Right atrium auricular region (tissue), 2 donors: ENCODE results near the gene EDAR. TPM values are rescaled to one million over a fixed set of nuclear protein-coding genes. Genes with fewer than 3 reads are reported as not detected.

ENCODE experiments used
- DNase-seq: peaks from one replicate; pipeline ENCODE4 v3.0.0-alpha.2; 2019; ENCODE audit warnings: low spot score
- H3K27ac ChIP-seq, 2 donors: fragments of 200-600 bp; sonication (generic); 1 replicate in 1 of 2; 2 replicates in 1 of 2; pipeline ENCODE4 v1.5.1; 2016 to 2019
- H3K27me3 ChIP-seq, 2 donors: fragments of 200-600 bp; sonication (generic); one replicate each; pipeline versions ENCODE4 v1.5.1 to v1.6.0; 2017 to 2019
- H3K36me3 ChIP-seq: fragments of 200-600 bp; sonication (generic); one replicate; pipeline ENCODE4 v1.5.1; 2016
- H3K4me1 ChIP-seq, 2 donors: fragments of 200-600 bp; sonication (generic); one replicate each; pipeline versions ENCODE4 v1.5.1 to v1.6.0; 2017 to 2019
- H3K4me3 ChIP-seq, 2 donors: fragments of 200-600 bp; sonication (generic); 1 replicate in 1 of 2; 2 replicates in 1 of 2; pipeline ENCODE4 v1.5.1; 2017 to 2019; ENCODE audit warnings: mild to moderate bottlenecking in 1 of 2, moderate library complexity in 1 of 2
- H3K9me3 ChIP-seq, 2 donors: fragments of 200-600 bp; sonication (generic); one replicate each; pipeline ENCODE4 v1.5.1; 2019
- total RNA-seq, 2 donors: library from RNA; depleted of rRNA; stranded (reverse); fragments of >200 nt; gene quantifications; one replicate each; pipeline ENCODE4 v1.1.0, GENCODE V29; 2016
- TF ChIP-seq, protein P1 (sequence below), 2 donors: fragments of 200-600 bp; sonication (generic); IDR thresholded peaks; one replicate each; pipeline ENCODE4 v1.5.1; 2019; ENCODE audit warnings: antibody characterized with exemption in 2 of 2

EDAR gene
- total RNA-seq, 2 donors from 2014 or later = not detected

DNA sequence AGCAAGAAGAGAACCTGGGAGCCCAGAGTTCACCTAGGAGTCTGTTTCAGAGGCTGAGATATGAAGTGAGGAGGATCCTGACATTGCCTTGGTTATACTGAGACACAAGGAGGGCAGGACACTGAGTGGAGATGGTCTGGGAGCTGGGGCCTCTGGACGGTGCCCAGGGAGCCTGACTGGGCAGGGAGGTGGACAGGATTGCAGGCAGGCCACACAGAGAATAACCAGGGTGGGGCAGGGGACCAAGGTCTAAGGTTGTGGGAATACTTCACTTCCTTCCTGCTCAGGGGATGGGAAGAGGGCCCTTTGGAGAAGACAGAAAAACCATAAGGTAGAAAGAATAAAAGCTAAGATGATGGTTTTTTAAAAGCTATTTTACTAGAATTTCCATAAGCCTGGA is 18.7 kb downstream of the EDAR start:
- no peaks in the 10 kb centered on the region for H3K36me3 ChIP-seq
- no peak for DNase-seq
- no peaks in the 10 kb centered on the region for H3K9me3 ChIP-seq
- no peak overlapping the region for H3K4me3 ChIP-seq
- no peaks in the 10 kb centered on the region for H3K27me3 ChIP-seq
- no peaks in the 10 kb centered on the region for H3K4me1 ChIP-seq
- TF ChIP-seq, protein P1, sequence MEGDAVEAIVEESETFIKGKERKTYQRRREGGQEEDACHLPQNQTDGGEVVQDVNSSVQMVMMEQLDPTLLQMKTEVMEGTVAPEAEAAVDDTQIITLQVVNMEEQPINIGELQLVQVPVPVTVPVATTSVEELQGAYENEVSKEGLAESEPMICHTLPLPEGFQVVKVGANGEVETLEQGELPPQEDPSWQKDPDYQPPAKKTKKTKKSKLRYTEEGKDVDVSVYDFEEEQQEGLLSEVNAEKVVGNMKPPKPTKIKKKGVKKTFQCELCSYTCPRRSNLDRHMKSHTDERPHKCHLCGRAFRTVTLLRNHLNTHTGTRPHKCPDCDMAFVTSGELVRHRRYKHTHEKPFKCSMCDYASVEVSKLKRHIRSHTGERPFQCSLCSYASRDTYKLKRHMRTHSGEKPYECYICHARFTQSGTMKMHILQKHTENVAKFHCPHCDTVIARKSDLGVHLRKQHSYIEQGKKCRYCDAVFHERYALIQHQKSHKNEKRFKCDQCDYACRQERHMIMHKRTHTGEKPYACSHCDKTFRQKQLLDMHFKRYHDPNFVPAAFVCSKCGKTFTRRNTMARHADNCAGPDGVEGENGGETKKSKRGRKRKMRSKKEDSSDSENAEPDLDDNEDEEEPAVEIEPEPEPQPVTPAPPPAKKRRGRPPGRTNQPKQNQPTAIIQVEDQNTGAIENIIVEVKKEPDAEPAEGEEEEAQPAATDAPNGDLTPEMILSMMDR (IDR thresholded peaks at IDR 0.05) = no peak
- H3K27ac ChIP-seq = no peak overlapping the region

DNA sequence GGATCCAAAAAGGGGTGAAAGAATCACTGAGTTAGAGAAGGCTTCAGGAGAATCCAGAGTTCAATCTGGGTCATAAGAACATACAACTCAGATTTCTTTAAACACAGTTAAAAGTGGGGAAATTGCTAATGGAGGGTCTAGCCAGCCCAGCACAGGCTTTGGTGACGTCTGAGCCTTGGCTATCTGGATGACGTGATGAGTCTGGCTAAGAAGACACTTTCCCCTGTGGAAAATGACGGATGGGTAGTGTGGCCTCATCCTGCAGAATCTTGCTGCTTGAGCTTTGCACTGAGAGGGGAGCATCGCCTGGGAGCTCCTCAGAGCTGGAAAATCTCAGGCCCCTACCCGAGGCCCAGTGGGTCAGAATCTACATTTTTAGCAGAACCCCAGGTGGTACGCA is 19.2 kb downstream of the EDAR start:
- Histone ChIP-seq H3K4me3 (no peak overlapping the region), H3K27ac (no peak overlapping the region), H3K4me1 (no peaks in the 10 kb centered on the region), H3K9me3 (no peaks in the 10 kb centered on the region), H3K27me3 (no peaks in the 10 kb centered on the region), H3K36me3 (no peaks in the 10 kb centered on the region)
- TF ChIP-seq, protein P1 (IDR thresholded peaks at IDR 0.05) = no peak
- no peak for DNase-seq

- Histone ChIP-seq H3K4me1 (no peaks in the 10 kb centered on the region), H3K36me3 (no peaks in the 10 kb centered on the region), H3K9me3 (no peaks in the 10 kb centered on the region), H3K27ac (no peak overlapping the region), H3K4me3 (no peak overlapping the region), H3K27me3 (no peaks in the 10 kb centered on the region)
- no peak for DNase-seq
- TF ChIP-seq, protein P1 (IDR thresholded peaks at IDR 0.05) = no peak
Measured at GRCh38 chr2:108968619-108969018, 20.4 kb downstream of the EDAR start.

- Histone ChIP-seq H3K9me3 (no peaks in the 10 kb centered on the region), H3K27ac (no peak overlapping the region), H3K27me3 (no peaks in the 10 kb centered on the region), H3K4me3 (no peak overlapping the region), H3K36me3 (no peaks in the 10 kb centered on the region), H3K4me1 (no peaks in the 10 kb centered on the region)
- TF ChIP-seq, protein P1 (IDR thresholded peaks at IDR 0.05) = no peak
- DNase-seq = no peak
Measured at GRCh38 chr2:108967757-108968156, 21.3 kb downstream of the EDAR start.

- Histone ChIP-seq H3K9me3 (no peaks in the 10 kb centered on the region), H3K36me3 (no peaks in the 10 kb centered on the region), H3K27me3 (no peaks in the 10 kb centered on the region), H3K4me1 (no peaks in the 10 kb centered on the region), H3K4me3 (no peak overlapping the region), H3K27ac (no peak overlapping the region)
- TF ChIP-seq, protein P1 (IDR thresholded peaks at IDR 0.05) = no peak
- DNase-seq = no peak
Measured at GRCh38 chr2:108965540-108966289, 23.3 kb downstream of the EDAR start.

DNA sequence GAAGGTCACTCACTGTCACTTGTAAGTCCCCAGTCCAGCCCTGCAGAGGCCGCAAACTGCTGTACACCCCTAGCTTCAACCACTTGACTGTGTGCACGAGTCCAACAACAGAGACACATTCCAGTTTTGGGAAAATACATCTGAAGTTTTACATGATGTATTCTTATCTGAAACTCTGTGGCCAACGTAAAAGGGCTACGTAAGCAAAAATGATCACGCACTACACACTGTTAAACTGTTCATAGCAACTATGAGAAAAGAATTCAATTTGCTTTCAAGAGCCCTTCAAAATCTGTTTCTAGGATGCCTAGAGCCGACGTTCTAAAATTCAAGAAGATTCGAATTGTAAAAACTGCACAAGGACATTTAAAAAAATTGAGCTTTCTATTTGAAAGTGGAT is 26.0 kb downstream of the EDAR start:
- Histone ChIP-seq H3K27me3 (no peaks in the 10 kb centered on the region), H3K27ac (no peak overlapping the region), H3K36me3 (no peaks in the 10 kb centered on the region), H3K4me1 (peaks cover 0 to 12% of the 10 kb centered on the region in 2 donors), H3K4me3 (no peak overlapping the region), H3K9me3 (no peaks in the 10 kb centered on the region)
- DNase-seq = no peak
- TF ChIP-seq, protein P1 (IDR thresholded peaks at IDR 0.05) = no peak
